Activated CD4-positive, alpha-beta T cell treated with anti-CD3 and anti-CD28 coated beads for 1 hour (primary cell): ENCODE data around the gene CRYBA1.
"Not testable (repeated sequence)": the region's sequence is repeated elsewhere in the genome, so short reads cannot be mapped to it uniquely, and the experiment has no call there.

Experiments
- DNase-seq: peaks from one replicate; pipeline ENCODE4 v3.0.0-alpha.2; 2020

CRYBA1 gene, protein sequence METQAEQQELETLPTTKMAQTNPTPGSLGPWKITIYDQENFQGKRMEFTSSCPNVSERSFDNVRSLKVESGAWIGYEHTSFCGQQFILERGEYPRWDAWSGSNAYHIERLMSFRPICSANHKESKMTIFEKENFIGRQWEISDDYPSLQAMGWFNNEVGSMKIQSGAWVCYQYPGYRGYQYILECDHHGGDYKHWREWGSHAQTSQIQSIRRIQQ

DNA sequence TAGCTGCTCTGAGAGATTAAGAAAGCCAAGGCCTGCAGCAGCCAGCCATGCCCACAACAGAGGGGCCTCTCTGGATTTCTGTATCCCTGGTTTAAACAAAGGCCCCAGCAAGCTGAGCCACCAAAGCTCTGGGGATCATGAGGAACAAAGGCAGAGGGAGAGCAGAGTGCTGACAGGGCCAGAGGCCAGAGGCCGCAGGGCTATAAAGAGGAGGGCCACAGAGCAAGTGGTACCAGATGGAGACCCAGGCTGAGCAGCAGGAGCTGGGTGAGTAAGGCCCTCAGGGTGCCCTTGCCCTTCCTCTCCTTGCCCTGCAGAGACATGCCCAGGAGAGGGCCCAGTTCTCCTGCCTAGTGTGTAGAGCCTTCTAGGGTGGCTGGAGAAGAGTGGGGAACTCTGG, at the start of gene CRYBA1:
Gene CRYBA1 (plus strand): TSS at position 232 of the 400 bp plus-strand sequence. CDS start 5 bp downstream, at position 237.
- DNase-seq: no peak

DNA sequence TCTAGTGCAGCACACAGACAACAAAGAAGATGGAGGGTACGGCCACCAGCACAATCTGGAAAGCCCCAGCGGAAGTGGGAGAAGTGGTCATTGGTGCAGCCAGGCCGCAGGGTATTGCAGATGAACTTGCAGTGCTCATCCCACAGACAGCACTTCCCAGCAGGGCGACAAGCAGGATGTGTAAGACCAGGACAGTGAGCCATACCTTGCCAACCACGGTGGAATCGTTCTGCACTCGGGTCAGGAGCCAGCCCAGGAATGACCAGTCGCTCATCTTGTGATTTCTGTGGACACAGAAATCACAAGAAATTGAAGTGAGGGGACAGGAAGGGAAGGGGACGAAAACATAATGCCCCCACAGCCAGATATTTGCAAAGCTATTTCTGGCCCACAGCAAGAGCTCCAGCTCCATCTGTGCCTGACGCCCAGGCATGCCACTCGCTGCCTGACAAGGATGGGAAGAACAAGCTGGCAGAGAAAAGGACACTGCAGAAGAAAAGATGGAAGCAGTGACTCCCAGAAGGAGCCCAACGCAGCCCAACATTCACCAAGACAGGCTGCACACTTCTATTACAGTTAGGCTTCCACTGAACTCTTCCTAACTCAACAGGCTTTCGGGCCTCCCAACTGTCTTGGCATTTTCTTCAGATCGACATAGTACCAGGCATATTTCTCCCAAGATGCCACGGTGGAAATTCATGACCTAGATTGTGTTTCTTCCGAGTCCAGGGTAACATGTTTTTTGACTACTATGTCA, 49.0 kb upstream of the CRYBA1 start:
- no peak for DNase-seq

DNA sequence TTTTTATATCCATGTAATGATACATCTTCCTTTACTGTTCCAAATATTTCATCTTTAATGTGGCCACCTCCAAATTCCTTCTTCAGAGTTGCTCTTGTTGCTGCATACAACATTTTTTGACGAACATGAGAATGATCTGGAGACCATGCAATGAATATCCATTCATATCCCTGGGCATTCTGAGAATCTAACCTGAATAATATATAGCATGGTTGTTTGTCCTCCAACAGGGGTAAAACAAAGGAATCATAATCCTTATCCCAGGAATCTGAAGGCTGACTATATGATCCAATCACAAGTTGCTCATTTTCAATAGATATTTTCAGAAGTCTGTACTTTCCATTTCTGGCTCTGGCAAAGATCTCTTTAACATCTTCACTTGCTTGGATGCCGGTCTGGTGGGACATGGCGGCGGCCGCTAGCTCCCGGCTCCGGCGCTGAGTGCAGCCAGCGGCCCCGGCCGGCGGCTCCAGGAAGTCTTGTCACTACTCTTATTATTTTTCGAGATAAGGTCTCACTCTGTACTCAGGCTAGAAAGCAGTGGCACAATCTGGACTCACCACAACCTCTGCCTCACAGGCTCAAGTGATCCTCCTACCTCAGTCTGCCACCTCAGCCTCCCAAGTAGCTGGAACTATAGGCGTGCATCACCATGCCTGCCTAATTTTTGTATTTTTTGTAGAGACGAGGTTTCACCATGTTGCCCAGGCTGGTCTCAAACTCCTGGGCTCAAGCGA, 42.4 kb upstream of the CRYBA1 start:
- not testable (repeated sequence) for DNase-seq

DNA sequence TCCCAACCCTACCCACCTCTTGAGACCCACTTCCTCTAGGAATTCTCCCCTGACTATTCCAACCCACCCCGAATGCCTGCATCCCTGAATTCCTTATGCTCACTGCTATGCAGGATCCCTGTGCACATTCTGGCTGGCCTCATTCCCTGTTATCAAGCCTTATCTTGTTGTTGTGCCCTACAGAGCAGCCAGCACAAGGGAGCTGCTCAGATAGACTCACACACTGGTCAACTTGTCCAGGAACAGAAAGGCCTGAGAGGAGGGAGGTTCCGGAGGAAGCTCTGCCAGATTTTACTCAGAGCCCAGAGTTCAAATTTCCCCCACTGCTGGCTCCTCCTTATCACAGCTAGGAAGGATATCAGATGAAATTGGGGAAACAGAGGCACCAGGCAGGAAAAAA, 41.6 kb upstream of the CRYBA1 start:
- no peak for DNase-seq

DNA sequence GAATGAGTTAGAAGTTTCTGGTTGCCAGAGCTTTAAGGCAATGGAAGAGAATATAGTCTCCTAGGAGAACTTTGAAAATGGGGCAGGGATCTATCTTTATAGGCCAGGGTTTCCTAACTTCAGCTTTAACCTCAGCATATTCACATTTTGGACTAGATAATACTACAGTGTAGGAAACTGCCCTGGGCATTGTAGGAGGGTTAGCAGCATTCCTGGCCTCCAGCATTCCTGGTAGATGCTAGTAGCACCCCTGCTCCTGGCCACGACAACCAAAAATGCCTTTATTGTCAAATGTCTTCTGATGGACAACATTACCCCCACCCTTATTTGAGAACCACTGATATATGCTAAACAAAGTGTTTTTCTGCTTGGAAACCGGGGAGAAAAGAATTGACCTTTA, 38.7 kb upstream of the CRYBA1 start:
- no peak for DNase-seq

DNA sequence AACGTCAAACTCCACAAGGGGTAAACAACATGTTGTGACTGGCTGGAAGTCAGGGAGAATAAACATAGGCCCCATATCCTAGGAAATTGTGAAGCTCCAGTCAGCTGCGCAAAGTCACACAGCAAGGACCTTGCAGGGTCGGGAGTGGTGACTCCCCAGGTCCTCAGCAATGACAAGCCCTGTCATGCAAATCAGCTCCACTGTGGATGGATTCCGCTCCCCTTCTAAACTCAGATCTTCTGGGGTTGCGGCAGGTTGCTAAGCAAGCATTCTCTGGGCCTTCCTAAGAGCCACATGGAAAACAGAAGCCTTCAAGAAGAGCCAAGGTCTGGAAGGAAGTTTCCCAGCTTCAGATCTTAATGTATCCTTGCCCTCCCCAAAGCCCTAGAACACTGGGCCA, 37.6 kb upstream of the CRYBA1 start:
- no peak for DNase-seq

DNA sequence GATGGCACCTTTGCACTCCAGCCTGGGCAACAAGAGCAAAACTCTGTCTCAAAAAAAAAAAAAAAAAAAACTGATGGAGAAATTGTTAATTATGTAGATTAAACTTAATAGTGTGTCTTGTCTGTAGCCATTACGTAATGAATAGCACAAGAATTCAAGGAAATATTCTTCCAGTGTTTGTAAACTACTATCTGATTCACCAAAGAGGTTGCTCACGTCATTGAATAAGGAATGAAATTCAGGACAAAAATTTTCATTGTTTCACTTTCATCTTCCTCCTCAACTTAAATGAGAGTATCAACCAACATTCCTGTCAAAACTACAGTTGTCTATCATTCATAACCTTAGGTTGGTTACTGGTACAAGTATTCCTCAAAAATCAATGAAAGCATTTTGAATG, 35.8 kb upstream of the CRYBA1 start:
- no peak for DNase-seq

DNA sequence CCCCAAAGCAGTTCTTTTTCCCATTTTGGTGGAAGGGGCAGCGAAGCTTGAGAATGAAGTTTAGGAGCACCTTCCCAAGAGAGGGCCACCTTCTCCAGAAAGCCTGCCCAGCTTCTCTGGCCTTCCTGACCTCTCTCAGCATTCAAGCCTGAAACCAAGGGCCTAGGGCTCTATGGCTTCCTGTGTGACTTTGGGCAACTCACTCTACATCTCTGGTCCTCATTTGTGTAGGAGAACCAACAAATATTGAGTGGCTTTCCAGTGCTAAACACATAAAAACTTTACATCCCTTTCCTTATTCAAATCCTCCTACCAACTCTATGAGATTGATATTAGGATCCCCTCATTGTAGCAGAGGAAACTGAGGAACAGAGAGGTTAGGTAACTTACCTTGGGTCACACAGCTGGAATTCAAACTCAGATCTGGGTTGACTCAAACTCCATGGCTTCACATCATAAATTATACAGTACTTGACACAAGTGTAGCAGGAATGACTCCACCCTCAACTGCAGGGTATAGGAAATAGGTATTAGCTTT, 34.5 kb upstream of the CRYBA1 start:
- no peak for DNase-seq

DNA sequence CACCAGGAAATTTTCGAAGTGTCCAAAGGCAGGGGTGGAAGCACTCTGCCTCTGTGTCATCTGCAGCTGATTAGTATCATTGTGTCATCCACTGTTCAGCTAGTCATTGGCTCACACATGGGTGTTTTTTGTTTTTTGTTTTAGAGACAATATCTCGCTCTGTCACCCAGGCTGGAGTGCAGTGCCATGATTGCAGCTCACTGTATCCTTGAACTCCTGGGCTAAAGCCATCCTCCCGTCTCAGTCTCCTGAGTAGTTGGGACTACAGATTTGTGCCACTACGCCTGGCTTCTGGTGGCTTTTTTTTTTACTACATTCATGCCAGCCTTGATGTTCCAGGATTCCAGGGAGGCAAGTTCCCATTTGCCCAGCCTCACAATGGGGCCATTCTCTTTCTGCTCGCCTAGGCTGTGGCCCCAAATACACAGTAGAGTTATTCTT, 34.0 kb upstream of the CRYBA1 start:
- no peak for DNase-seq

DNA sequence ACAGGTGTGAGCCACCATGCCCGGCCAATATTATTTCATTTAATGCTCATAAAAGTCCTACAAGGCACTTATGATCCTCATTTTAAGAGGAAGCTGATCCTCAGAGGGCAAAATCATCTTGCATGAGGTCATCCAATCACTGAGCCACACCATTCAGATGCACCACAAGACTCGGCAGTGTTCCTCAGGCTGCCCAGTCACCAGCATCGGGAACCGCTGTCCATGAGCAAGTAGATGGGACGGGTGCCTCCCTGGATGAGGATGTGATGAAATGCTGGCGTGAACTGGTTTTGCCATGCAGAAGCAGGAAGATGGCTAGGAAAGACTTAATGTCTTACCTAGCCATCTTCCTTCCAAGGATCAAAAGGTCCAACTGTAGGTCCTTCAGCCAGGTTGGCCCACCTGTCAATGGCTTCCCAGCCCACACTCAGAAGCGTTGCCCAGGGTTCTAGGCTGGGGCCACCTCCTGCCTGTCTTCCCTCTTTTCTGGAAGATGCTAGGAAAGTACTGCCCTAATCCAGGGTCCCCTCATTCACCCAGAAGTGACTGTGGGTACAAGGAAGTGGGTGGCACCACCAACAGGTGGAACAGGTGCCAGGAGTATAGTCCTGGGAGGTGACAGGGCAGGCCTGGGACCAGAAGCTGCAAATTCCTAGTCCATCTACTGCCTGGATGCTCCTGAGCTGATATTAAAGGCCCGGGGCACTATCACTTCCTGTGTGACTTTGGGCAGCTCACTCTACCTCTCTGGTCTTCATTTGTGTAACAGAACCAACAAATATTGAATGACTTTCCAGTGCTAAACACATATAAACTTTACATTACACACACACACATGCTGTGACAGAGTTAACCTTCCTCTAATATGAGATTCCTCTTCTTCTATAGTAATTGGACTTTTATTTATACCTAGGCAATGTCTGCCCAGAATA, 32.2 kb upstream of the CRYBA1 start:
- DNase-seq: no peak

DNA sequence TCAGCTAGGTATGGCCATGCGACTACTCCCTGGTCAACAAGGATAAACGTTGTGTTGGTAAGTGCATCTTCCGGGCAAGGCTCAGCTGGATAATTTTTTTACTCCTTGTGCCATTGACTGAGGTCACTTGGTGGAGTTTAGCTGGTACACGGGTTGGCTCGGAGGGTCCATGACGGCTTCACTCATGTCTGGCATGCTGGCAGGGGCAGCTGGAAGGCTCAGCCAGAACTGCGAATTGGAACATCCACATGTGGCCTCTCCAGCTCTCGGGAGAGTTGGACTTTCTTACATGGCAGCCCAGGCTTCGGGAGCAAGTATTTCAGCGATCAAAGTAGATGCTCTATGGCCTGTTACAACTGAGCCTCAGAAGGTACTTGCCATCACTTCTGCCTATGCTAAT, 31.5 kb upstream of the CRYBA1 start:
- no peak for DNase-seq

DNA sequence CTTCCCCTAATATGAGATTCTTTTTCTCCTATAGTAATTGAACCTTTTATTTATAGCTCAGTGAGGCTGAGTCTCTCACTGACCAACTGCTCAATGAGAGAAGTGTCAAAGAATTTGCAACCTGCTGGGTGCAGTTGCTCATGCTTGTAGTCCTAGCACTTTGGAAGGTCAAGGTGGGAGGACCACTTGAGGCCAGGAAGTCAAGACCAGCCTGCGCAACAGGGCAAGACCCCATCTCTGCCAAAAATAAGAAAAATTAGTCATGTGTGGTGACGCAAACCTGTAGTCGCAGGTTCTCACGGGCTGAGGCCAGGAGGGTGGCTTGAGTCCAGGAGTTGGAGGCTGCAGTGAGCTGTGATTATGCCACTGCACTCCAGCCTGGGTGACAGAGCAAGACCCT, 30.9 kb upstream of the CRYBA1 start:
- DNase-seq: no peak

DNA sequence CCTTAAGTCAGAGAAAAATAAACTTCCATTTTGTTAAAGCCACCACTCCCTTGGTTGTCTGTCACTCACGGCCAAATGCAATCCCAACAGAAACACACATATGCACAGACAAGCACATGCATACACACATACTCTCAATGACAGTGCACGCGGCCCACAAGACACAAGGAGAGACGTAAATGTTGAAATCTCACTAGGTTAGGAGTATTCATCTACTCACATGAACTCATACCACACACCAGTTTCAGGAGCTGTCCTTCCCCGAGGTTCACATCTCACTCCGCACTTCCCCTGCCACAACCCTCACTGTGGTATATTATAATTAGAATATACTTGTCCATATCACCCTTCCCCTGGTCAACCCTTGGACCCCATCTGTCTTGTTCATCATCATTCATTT, 30.5 kb upstream of the CRYBA1 start:
- DNase-seq: no peak

DNA sequence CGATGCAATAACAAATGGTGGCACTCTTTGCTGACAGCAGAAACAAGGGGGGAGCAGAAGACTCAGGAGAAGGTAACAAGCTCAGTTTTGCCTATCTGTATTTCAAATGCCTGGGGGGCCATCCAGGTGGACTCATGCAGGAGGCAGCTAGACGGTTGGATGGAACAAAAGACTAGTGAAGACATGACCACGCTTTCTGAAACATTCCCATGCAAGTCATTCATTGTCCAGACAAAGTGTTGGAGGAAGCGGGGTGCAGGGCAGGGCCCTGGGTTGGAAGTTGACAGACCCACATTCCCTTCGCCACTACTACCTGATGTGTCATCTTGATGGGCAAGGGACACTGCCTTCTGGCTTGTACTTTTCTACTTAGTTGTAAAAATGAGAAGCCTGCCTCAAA, 29.8 kb upstream of the CRYBA1 start:
- DNase-seq: no peak

DNA sequence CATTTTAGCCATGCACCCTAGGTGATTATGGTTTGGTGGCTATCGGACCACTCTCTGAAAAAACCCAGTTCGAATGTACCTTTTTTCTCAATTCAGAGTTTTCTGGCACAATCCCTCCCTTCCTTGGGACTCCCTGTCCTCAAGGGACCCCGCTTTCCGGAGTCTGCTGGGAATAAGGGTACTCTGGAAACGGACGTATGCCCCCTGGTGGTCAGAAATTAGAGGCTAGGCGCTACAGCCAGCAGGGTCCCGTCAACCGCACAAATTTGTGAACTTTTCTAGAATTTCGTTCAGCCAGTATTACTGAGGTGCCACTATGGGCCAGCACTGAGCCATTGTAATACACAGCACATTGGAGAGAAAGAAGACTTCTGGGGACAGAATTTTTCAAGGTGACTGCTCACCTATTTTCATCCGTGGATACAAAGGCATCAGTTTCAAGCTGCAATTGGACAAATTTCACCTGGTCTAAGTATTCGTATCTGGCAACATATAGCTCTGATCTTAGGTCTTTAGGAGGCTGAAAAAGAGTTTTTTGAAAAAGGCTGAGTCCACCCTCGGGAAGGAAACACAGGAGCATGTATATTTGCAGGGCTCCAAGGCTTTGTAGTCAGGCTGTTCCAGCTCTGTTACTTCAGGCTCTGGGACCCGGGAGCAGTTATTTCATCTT, 27.1 kb upstream of the CRYBA1 start:
- peak; percentile 50 for DNase-seq

DNA sequence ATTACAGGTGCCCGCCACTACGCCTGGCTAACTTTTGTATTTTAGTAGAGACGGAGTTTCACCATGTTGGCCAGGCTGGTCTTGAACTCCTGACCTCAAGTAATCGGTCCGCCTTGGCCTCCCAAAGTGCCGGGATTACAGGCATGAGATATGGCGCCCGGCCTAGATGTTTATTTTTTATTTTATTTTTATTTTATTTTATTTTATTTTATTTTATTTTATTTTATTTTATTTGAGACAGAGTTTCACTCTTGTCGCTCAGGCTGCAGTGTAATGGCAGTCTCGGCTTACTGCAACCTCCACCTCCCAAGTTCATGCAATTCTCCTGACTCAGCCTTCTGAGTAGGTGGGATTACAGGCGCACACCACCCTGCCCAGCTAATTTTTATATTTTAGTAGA, 25.3 kb upstream of the CRYBA1 start:
- not testable (repeated sequence) for DNase-seq

DNA sequence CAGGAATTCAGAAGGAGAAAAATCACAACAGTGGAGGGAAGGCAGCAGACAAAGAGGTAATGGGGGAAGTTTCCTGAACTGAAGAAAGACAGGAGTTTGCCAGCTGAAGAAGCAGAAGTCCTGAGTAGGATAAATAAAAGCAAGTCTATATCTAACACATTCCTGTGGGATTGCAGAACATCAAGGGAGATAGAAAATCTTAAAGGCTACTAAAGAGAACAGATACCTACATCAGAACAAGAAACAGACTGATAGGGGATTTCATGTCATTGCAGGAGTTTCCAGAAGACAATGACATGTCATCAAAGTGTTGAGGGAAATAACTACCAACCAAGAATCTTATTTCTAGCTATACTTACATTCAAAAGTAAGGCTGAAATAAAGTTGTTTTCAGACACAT, 21.3 kb upstream of the CRYBA1 start:
- no peak for DNase-seq

DNA sequence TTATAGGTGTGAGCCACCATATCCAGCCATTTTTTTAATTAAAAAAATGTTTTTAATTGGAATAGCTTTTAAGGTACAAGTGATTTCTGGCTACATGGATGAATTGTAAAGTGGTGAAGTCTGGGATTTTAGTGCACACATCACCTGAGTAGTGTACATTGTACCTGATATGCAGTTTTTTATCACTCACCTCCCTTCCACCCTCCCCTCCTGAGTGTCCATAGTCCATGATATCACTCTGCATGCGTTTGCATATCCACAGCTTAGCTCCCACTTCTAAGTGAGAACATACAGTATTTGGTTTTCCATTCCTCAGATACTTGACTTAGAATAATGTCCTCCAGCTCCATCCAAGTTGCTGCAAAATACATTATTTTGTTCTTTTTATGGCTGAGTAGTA, 13.4 kb upstream of the CRYBA1 start:
- no peak for DNase-seq

DNA sequence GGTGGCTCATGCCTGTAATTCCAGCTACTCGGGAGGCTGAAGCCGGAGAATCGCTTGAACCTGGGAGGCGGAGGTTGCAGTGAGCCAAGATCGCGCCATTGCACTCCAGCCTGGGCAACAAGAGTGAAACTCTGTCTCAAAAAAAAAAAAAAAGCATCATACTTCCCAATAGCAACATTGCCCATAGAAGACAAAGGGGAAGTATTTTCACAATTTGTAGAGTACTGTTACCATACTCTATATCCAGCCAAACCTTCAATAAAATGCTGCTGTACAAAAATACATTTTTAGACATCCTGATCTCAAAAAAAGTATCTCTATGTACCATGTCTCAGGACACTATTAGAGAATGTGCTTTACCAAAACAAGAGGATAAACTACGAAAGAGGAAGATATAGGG, 11.7 kb upstream of the CRYBA1 start:
- not testable (repeated sequence) for DNase-seq

DNA sequence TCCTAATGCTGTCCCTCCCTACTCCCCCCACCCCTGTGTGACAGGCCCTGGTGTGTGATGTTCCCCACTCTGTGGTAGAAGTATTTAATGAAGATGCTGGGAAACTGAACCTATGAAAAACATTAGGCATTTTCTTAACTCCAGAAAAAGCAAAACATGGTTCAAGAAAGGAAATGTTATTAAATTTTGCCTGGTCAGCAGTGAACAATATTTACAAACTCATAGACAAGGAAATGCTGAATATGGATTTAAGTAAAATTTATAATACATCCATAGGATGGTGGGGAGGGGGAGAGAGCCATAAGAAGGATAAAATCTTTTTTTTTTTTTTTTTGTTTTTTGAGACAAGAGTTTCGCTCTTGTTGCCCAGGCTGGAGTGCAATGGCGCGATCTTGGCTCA, 10.8 kb upstream of the CRYBA1 start:
- DNase-seq: no peak

DNA sequence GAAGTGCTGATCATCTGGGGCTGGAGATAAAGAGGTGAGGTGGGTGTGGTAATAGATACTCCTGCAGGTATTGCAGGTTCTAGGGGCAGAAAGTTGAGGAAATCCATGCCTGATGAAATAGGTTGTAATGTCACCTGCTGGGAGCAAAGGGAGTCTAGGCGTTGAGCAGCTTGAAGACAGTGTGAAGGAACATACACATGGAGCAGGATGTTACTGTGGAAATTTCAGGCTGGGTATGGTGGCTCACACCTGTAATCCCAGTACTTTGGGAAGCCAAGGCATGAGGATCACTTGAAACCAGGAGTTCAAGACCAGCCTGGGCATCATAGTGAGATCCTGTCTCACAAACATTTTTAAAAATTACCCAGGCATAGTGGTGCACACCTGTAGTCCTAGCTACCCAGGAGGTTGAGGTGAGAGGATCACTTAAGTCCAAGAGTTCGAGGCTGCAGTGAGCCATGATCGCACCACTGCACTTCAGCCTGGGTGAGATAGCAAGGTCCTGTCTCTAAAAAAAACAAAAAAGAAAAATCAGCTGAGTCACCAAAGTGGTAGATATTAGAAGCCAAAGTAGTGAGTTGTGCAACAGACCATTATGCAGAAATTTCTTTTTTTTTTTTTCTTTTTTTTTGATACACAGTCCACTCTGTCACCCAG, 9.1 kb upstream of the CRYBA1 start:
- DNase-seq: no peak
